ENCODE data around the gene TK1.

The TK1 gene

GRCh38 chr17:78228176-78228575, 41.3 kb upstream of the TK1 start:
- no peaks in the 10 kb centered on the region for H3K4me1 ChIP-seq (ENCODE audit: control insufficient read depth, insufficient read depth, low read length, poor library complexity, severe bottlenecking)
- no peaks in the 10 kb centered on the region for H3K9me3 ChIP-seq (ENCODE audit: control insufficient read depth, low read length)
- H3K36me3 ChIP-seq (ENCODE audit: control insufficient read depth, insufficient read depth, low read length): peaks cover 19% of the 10 kb centered on the region
- H3K27ac ChIP-seq (ENCODE audit: low read depth, low read length, severe bottlenecking): no peak overlapping the region
- 89% methylated on average over 3 of the region's 4 CpGs; no CpG with 5 or more reads in 1 of the 2 experiments for WGBS, 2 experiments (ENCODE audit: insufficient coverage in 2 of 2)
- no peak overlapping the region for H3K4me3 ChIP-seq (ENCODE audit: extremely low read depth, insufficient read depth, low read length, poor library complexity, severe bottlenecking)

GRCh38 chr17:78227455-78227916, 40.6 kb upstream of the TK1 start:
- no peaks in the 10 kb centered on the region for H3K9me3 ChIP-seq (ENCODE audit: control insufficient read depth, low read length)

GRCh38 chr17:78226759-78227454, 40.1 kb upstream of the TK1 start:
- Histone ChIP-seq H3K9me3 (ENCODE audit: control insufficient read depth, low read length) (no peaks in the 10 kb centered on the region), H3K27ac (ENCODE audit: low read depth, low read length, severe bottlenecking) (no peak overlapping the region), H3K4me1 (ENCODE audit: control insufficient read depth, insufficient read depth, low read length, poor library complexity, severe bottlenecking) (no peaks in the 10 kb centered on the region), H3K4me3 (ENCODE audit: extremely low read depth, insufficient read depth, low read length, poor library complexity, severe bottlenecking) (no peak overlapping the region), H3K36me3 (ENCODE audit: control insufficient read depth, insufficient read depth, low read length) (peaks cover 30% of the 10 kb centered on the region)
- 86 to 88% methylated on average over 18 to 19 of the region's 20 CpGs for WGBS, 2 experiments (ENCODE audit: insufficient coverage in 2 of 2)

More at GRCh38 chr17:78227455-78227916, 40.6 kb upstream of the TK1 start:
- WGBS, 2 experiments (ENCODE audit: insufficient coverage in 2 of 2): 94 to 99% methylated on average over 8 to 10 of the region's 10 CpGs
- Histone ChIP-seq H3K36me3 (ENCODE audit: control insufficient read depth, insufficient read depth, low read length) (peaks cover 26% of the 10 kb centered on the region), H3K27ac (ENCODE audit: low read depth, low read length, severe bottlenecking) (no peak overlapping the region), H3K4me1 (ENCODE audit: control insufficient read depth, insufficient read depth, low read length, poor library complexity, severe bottlenecking) (no peaks in the 10 kb centered on the region), H3K4me3 (ENCODE audit: extremely low read depth, insufficient read depth, low read length, poor library complexity, severe bottlenecking) (no peak overlapping the region)

DNA sequence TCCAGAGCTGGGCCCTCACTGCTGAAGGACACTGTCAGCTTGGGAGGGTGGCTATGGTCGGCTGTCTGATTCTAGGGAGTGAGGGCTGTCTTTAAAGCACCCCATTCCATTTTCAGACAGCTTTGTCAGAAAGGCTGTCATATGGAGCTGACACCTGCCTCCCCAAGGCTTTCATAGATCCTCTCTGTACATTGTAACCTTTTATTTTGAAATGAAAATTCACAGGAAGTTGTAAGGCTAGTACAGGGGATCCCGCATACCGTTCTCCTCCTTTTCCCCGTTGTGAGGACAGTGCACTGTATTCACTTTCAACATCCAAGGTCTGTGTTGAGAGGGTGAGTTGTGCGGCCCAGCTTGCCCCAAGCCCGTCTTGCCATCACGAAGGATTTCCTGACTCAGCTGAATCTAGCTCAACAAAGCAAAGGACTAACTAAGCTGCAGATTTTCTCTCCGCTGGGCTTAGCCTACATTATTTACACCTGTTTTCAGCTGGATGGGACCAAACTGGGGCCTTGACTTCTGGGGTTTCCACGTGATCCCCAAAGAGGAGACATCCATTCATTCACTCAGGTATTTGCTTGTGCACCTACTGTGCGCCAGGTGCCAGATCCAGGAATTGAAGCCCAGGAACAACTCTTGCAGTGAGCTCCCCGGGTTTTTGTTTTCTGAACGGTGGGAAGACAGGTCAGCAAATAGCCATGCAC, 39.4 kb upstream of the TK1 start:
- H3K27ac ChIP-seq (ENCODE audit: low read depth, low read length, severe bottlenecking): no peak overlapping the region
- 78 to 82% methylated on average over 9 to 12 of the region's 12 CpGs for WGBS, 2 experiments (ENCODE audit: insufficient coverage in 2 of 2)
- peaks cover 37% of the 10 kb centered on the region for H3K36me3 ChIP-seq (ENCODE audit: control insufficient read depth, insufficient read depth, low read length)
- no peak overlapping the region for H3K4me3 ChIP-seq (ENCODE audit: extremely low read depth, insufficient read depth, low read length, poor library complexity, severe bottlenecking)
- no peaks in the 10 kb centered on the region for H3K9me3 ChIP-seq (ENCODE audit: control insufficient read depth, low read length)
- no peaks in the 10 kb centered on the region for H3K4me1 ChIP-seq (ENCODE audit: control insufficient read depth, insufficient read depth, low read length, poor library complexity, severe bottlenecking)

- WGBS, 2 experiments (ENCODE audit: insufficient coverage in 2 of 2): 92 to 96% methylated on average over 12 to 13 of the region's 16 CpGs
- Histone ChIP-seq H3K9me3 (ENCODE audit: control insufficient read depth, low read length) (no peaks in the 10 kb centered on the region), H3K4me1 (ENCODE audit: control insufficient read depth, insufficient read depth, low read length, poor library complexity, severe bottlenecking) (no peaks in the 10 kb centered on the region), H3K27ac (ENCODE audit: low read depth, low read length, severe bottlenecking) (no peak overlapping the region), H3K4me3 (ENCODE audit: extremely low read depth, insufficient read depth, low read length, poor library complexity, severe bottlenecking) (no peak overlapping the region), H3K36me3 (ENCODE audit: control insufficient read depth, insufficient read depth, low read length) (peaks cover 46% of the 10 kb centered on the region)
Measured at GRCh38 chr17:78225088-78225865, 38.4 kb upstream of the TK1 start.

DNA sequence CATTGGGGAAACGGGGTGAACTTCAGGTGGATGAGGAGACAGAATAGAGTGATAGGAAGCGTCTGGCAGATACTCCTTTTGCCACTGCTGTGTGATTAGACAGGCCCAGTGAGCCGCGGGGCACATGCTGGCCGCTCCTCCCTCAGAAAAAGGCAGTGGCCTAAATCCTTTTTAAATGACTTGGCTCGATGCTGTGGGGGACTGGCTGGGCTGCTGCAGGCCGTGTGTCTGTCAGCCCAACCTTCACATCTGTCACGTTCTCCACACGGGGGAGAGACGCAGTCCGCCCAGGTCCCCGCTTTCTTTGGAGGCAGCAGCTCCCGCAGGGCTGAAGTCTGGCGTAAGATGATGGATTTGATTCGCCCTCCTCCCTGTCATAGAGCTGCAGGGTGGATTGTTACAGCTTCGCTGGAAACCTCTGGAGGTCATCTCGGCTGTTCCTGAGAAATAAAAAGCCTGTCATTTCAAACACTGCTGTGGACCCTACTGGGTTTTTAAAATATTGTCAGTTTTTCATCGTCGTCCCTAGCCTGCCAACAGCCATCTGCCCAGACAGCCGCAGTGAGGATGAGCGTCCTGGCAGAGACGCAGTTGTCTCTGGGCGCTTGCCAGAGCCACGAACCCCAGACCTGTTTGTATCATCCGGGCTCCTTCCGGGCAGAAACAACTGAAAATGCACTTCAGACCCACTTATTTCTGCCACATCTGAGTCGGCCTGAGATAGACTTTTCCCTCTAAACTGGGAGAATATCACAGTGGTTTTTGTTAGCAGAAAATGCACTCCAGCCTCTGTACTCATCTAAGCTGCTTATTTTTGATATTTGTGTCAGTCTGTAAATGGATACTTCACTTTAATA, 37.6 kb upstream of the TK1 start:
- Histone ChIP-seq H3K27ac (ENCODE audit: low read depth, low read length, severe bottlenecking) (no peak overlapping the region), H3K4me1 (ENCODE audit: control insufficient read depth, insufficient read depth, low read length, poor library complexity, severe bottlenecking) (peaks cover 3% of the 10 kb centered on the region), H3K9me3 (ENCODE audit: control insufficient read depth, low read length) (no peaks in the 10 kb centered on the region), H3K36me3 (ENCODE audit: control insufficient read depth, insufficient read depth, low read length) (peaks cover 53% of the 10 kb centered on the region), H3K4me3 (ENCODE audit: extremely low read depth, insufficient read depth, low read length, poor library complexity, severe bottlenecking) (no peak overlapping the region)
- 93% methylated on average over 26 to 27 of the region's 27 CpGs for WGBS, 2 experiments (ENCODE audit: insufficient coverage in 2 of 2)

GRCh38 chr17:78223765-78224164, 36.9 kb upstream of the TK1 start:
- Histone ChIP-seq H3K4me1 (ENCODE audit: control insufficient read depth, insufficient read depth, low read length, poor library complexity, severe bottlenecking) (peaks cover 4% of the 10 kb centered on the region), H3K4me3 (ENCODE audit: extremely low read depth, insufficient read depth, low read length, poor library complexity, severe bottlenecking) (no peak overlapping the region), H3K27ac (ENCODE audit: low read depth, low read length, severe bottlenecking) (no peak overlapping the region), H3K36me3 (ENCODE audit: control insufficient read depth, insufficient read depth, low read length) (peaks cover 60% of the 10 kb centered on the region), H3K9me3 (ENCODE audit: control insufficient read depth, low read length) (no peaks in the 10 kb centered on the region)
- 96 to 100% methylated on average over 2 of the region's 3 CpGs for WGBS, 2 experiments (ENCODE audit: insufficient coverage in 2 of 2)

DNA sequence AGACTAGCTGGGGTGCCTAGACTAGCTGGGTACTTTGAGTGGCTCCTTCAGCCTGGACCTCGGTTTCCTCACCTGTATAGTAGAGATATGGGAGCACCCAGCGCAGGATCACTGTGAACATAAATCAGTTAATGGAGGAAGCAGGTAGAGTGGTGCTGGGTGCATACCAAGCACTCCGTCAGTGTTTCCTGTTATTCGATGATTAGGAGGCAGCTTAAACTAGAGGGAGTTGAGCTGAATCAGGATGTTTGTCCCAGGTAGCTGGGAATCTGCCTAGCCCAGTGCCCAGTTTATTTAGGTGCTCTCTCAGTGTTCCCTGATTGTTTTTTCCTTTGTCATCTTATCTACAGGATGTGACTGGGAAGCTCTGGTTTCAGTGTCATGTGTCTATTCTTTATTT, 36.2 kb upstream of the TK1 start:
- Histone ChIP-seq H3K4me1 (ENCODE audit: control insufficient read depth, insufficient read depth, low read length, poor library complexity, severe bottlenecking) (peaks cover 4% of the 10 kb centered on the region), H3K27ac (ENCODE audit: low read depth, low read length, severe bottlenecking) (peak overlapping the region; percentile 23), H3K9me3 (ENCODE audit: control insufficient read depth, low read length) (no peaks in the 10 kb centered on the region), H3K36me3 (ENCODE audit: control insufficient read depth, insufficient read depth, low read length) (peaks cover 66% of the 10 kb centered on the region), H3K4me3 (ENCODE audit: extremely low read depth, insufficient read depth, low read length, poor library complexity, severe bottlenecking) (no peak overlapping the region)
- 95 to 97% methylated on average over 4 of the region's 4 CpGs for WGBS, 2 experiments (ENCODE audit: insufficient coverage in 2 of 2)

DNA sequence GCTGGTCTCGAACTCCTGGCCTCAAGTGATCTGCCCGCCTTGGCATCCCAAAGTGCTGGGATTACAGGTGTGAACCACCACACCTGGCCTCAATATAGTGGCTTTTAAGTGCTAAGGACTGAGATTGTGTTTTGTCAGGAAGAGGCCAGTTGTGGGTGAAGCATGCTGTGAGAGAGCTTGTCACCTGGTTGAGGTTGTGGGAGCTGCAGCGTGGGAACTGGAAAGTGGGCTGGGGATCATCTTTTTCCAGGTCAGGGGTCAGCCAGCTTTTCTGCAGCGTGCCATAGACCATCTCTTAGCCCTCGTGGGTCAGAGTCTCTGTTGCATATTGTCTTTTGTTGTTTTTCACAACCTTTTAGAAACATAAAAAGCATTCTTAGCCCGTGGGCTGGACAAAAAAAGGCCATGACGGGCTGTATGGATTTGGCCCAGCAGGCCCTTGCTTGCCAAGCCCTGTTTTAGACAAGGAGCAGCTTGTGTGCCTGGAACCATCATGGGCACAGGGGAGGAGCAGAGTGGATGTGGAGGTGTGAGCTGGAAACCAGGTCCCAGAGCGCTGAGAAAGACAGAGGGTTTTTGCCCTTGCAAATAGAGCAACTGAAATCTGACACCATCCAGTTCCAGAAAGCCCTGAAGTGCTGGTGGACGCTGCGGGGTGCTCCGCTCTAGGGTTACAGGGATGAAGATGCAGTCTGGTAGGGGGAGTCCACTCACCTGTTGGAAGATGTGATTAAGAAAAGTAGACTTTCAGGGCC, 32.7 kb upstream of the TK1 start:
- Histone ChIP-seq H3K4me1 (ENCODE audit: control insufficient read depth, insufficient read depth, low read length, poor library complexity, severe bottlenecking) (peaks cover 4% of the 10 kb centered on the region), H3K9me3 (ENCODE audit: control insufficient read depth, low read length) (no peaks in the 10 kb centered on the region), H3K27ac (ENCODE audit: low read depth, low read length, severe bottlenecking) (no peak overlapping the region), H3K36me3 (ENCODE audit: control insufficient read depth, insufficient read depth, low read length) (peaks cover 88% of the 10 kb centered on the region), H3K4me3 (ENCODE audit: extremely low read depth, insufficient read depth, low read length, poor library complexity, severe bottlenecking) (no peak overlapping the region)
- WGBS, 2 experiments (ENCODE audit: insufficient coverage in 2 of 2): 91 to 93% methylated on average over 11 of the region's 11 CpGs
